Measurements from ENCODE around the gene ARHGEF38.

Gene ARHGEF38

GRCh38 chr4:105551965-105552746 lies at the start of gene ARHGEF38:
Gene ARHGEF38, plus strand, starts transcription at chr4:105552620. Its CDS starts 146 bp downstream, at chr4:105552766.
- no peak within 1 kb of the TSS for H3K4me3 ChIP-seq (ENCODE audit: low read length)
- H3K9me3 ChIP-seq (ENCODE audit: control insufficient read depth, insufficient read depth, low read length), result no peaks in the 10 kb centered on the region
- no peaks in the 10 kb centered on the region for H3K4me1 ChIP-seq (ENCODE audit: control insufficient read depth, insufficient read depth, low read length)
- DNase-seq (ENCODE audit: low read depth, low spot score), result no peak
- no CpG with 5 or more reads among the region's 11 CpGs for WGBS (ENCODE audit: insufficient coverage, insufficient read length)
- peaks cover 41% of the 10 kb centered on the region for H3K27me3 ChIP-seq (ENCODE audit: control insufficient read depth, insufficient read depth, low read length)
- H3K27ac ChIP-seq (ENCODE audit: low read length), result no peak within 1 kb of the TSS
- no peaks in the 10 kb centered on the region for H3K36me3 ChIP-seq (ENCODE audit: control insufficient read depth, insufficient read depth, low read length)

- H3K4me1 ChIP-seq (ENCODE audit: control insufficient read depth, insufficient read depth, low read length), result no peaks in the 10 kb centered on the region
- WGBS (ENCODE audit: insufficient coverage, insufficient read length), result no CpG with 5 or more reads among the region's 2 CpGs
- H3K36me3 ChIP-seq (ENCODE audit: control insufficient read depth, insufficient read depth, low read length), result no peaks in the 10 kb centered on the region
- no peaks in the 10 kb centered on the region for H3K27me3 ChIP-seq (ENCODE audit: control insufficient read depth, insufficient read depth, low read length)
- H3K27ac ChIP-seq (ENCODE audit: low read length), result no peak overlapping the region
- no peak overlapping the region for H3K4me3 ChIP-seq (ENCODE audit: low read length)
- no peak for DNase-seq (ENCODE audit: low read depth, low spot score)
- H3K9me3 ChIP-seq (ENCODE audit: control insufficient read depth, insufficient read depth, low read length), result no peaks in the 10 kb centered on the region
Observed at GRCh38 chr4:105503484-105503883, 48.9 kb upstream of the ARHGEF38 start.

GRCh38 chr4:105504744-105505143 lies 47.7 kb upstream of the ARHGEF38 start:
- Histone ChIP-seq H3K27ac (ENCODE audit: low read length) (no peak overlapping the region), H3K27me3 (ENCODE audit: control insufficient read depth, insufficient read depth, low read length) (no peaks in the 10 kb centered on the region), H3K36me3 (ENCODE audit: control insufficient read depth, insufficient read depth, low read length) (no peaks in the 10 kb centered on the region), H3K4me1 (ENCODE audit: control insufficient read depth, insufficient read depth, low read length) (no peaks in the 10 kb centered on the region), H3K9me3 (ENCODE audit: control insufficient read depth, insufficient read depth, low read length) (no peaks in the 10 kb centered on the region), H3K4me3 (ENCODE audit: low read length) (no peak overlapping the region)
- no CpG with 5 or more reads among the region's 2 CpGs for WGBS (ENCODE audit: insufficient coverage, insufficient read length)
- no peak for DNase-seq (ENCODE audit: low read depth, low spot score)

- no CpG with 5 or more reads among the region's 1 CpG for WGBS (ENCODE audit: insufficient coverage, insufficient read length)
- Histone ChIP-seq H3K27ac (ENCODE audit: low read length) (no peak overlapping the region), H3K27me3 (ENCODE audit: control insufficient read depth, insufficient read depth, low read length) (no peaks in the 10 kb centered on the region), H3K4me3 (ENCODE audit: low read length) (no peak overlapping the region), H3K9me3 (ENCODE audit: control insufficient read depth, insufficient read depth, low read length) (no peaks in the 10 kb centered on the region), H3K4me1 (ENCODE audit: control insufficient read depth, insufficient read depth, low read length) (no peaks in the 10 kb centered on the region), H3K36me3 (ENCODE audit: control insufficient read depth, insufficient read depth, low read length) (no peaks in the 10 kb centered on the region)
- no peak for DNase-seq (ENCODE audit: low read depth, low spot score)
Observed at GRCh38 chr4:105509291-105509690, 43.1 kb upstream of the ARHGEF38 start.

- Histone ChIP-seq H3K27ac (ENCODE audit: low read length) (no peak overlapping the region), H3K4me1 (ENCODE audit: control insufficient read depth, insufficient read depth, low read length) (no peaks in the 10 kb centered on the region), H3K36me3 (ENCODE audit: control insufficient read depth, insufficient read depth, low read length) (no peaks in the 10 kb centered on the region), H3K4me3 (ENCODE audit: low read length) (no peak overlapping the region), H3K9me3 (ENCODE audit: control insufficient read depth, insufficient read depth, low read length) (no peaks in the 10 kb centered on the region), H3K27me3 (ENCODE audit: control insufficient read depth, insufficient read depth, low read length) (no peaks in the 10 kb centered on the region)
- DNase-seq (ENCODE audit: low read depth, low spot score), result no peak
- no CpG with 5 or more reads among the region's 1 CpG for WGBS (ENCODE audit: insufficient coverage, insufficient read length)
Observed at GRCh38 chr4:105509714-105510113, 42.7 kb upstream of the ARHGEF38 start.

GRCh38 chr4:105510245-105510644 lies 42.2 kb upstream of the ARHGEF38 start:
- H3K4me3 ChIP-seq (ENCODE audit: low read length), result no peak overlapping the region
- H3K27me3 ChIP-seq (ENCODE audit: control insufficient read depth, insufficient read depth, low read length), result no peaks in the 10 kb centered on the region
- no peak overlapping the region for H3K27ac ChIP-seq (ENCODE audit: low read length)
- H3K9me3 ChIP-seq (ENCODE audit: control insufficient read depth, insufficient read depth, low read length), result no peaks in the 10 kb centered on the region
- DNase-seq (ENCODE audit: low read depth, low spot score), result no peak
- no peaks in the 10 kb centered on the region for H3K36me3 ChIP-seq (ENCODE audit: control insufficient read depth, insufficient read depth, low read length)
- no peaks in the 10 kb centered on the region for H3K4me1 ChIP-seq (ENCODE audit: control insufficient read depth, insufficient read depth, low read length)
- no CpG with 5 or more reads among the region's 2 CpGs for WGBS (ENCODE audit: insufficient coverage, insufficient read length)

GRCh38 chr4:105520819-105521790 lies 31.3 kb upstream of the ARHGEF38 start:
- H3K4me1 ChIP-seq (ENCODE audit: control insufficient read depth, insufficient read depth, low read length), result no peaks in the 10 kb centered on the region
- no peak overlapping the region for H3K4me3 ChIP-seq (ENCODE audit: low read length)
- no peak overlapping the region for H3K27ac ChIP-seq (ENCODE audit: low read length)
- peak; percentile 9 for DNase-seq (ENCODE audit: low read depth, low spot score)
- no peaks in the 10 kb centered on the region for H3K9me3 ChIP-seq (ENCODE audit: control insufficient read depth, insufficient read depth, low read length)
- H3K36me3 ChIP-seq (ENCODE audit: control insufficient read depth, insufficient read depth, low read length), result no peaks in the 10 kb centered on the region
- no peaks in the 10 kb centered on the region for H3K27me3 ChIP-seq (ENCODE audit: control insufficient read depth, insufficient read depth, low read length)
- WGBS (ENCODE audit: insufficient coverage, insufficient read length), result no CpG with 5 or more reads among the region's 3 CpGs

GRCh38 chr4:105526656-105527055 lies 25.8 kb upstream of the ARHGEF38 start:
- Histone ChIP-seq H3K9me3 (ENCODE audit: control insufficient read depth, insufficient read depth, low read length) (no peaks in the 10 kb centered on the region), H3K4me3 (ENCODE audit: low read length) (no peak overlapping the region), H3K27ac (ENCODE audit: low read length) (no peak overlapping the region), H3K27me3 (ENCODE audit: control insufficient read depth, insufficient read depth, low read length) (no peaks in the 10 kb centered on the region), H3K36me3 (ENCODE audit: control insufficient read depth, insufficient read depth, low read length) (no peaks in the 10 kb centered on the region), H3K4me1 (ENCODE audit: control insufficient read depth, insufficient read depth, low read length) (no peaks in the 10 kb centered on the region)
- no peak for DNase-seq (ENCODE audit: low read depth, low spot score)
- WGBS (ENCODE audit: insufficient coverage, insufficient read length), result no CpG with 5 or more reads among the region's 15 CpGs

- H3K4me3 ChIP-seq (ENCODE audit: low read length), result no peak overlapping the region
- no CpG with 5 or more reads among the region's 8 CpGs for WGBS (ENCODE audit: insufficient coverage, insufficient read length)
- no peaks in the 10 kb centered on the region for H3K27me3 ChIP-seq (ENCODE audit: control insufficient read depth, insufficient read depth, low read length)
- no peak for DNase-seq (ENCODE audit: low read depth, low spot score)
- H3K36me3 ChIP-seq (ENCODE audit: control insufficient read depth, insufficient read depth, low read length), result no peaks in the 10 kb centered on the region
- H3K9me3 ChIP-seq (ENCODE audit: control insufficient read depth, insufficient read depth, low read length), result no peaks in the 10 kb centered on the region
- H3K4me1 ChIP-seq (ENCODE audit: control insufficient read depth, insufficient read depth, low read length), result no peaks in the 10 kb centered on the region
- no peak overlapping the region for H3K27ac ChIP-seq (ENCODE audit: low read length)
Observed at GRCh38 chr4:105527081-105527480, 25.3 kb upstream of the ARHGEF38 start.

GRCh38 chr4:105536601-105537000 lies 15.8 kb upstream of the ARHGEF38 start:
- Histone ChIP-seq H3K27me3 (ENCODE audit: control insufficient read depth, insufficient read depth, low read length) (peaks cover 2% of the 10 kb centered on the region; the same call in 1 of the 2 replicates), H3K4me1 (ENCODE audit: control insufficient read depth, insufficient read depth, low read length) (no peaks in the 10 kb centered on the region), H3K9me3 (ENCODE audit: control insufficient read depth, insufficient read depth, low read length) (no peaks in the 10 kb centered on the region), H3K4me3 (ENCODE audit: low read length) (no peak overlapping the region), H3K27ac (ENCODE audit: low read length) (no peak overlapping the region), H3K36me3 (ENCODE audit: control insufficient read depth, insufficient read depth, low read length) (no peaks in the 10 kb centered on the region)
- no CpG with 5 or more reads among the region's 1 CpG for WGBS (ENCODE audit: insufficient coverage, insufficient read length)
- DNase-seq (ENCODE audit: low read depth, low spot score), result no peak

Measured in iPS DF 6.9 (cell line).